NCI-H2196 treated with DMSO at 0.1 percent for 48 hours (cell line): Measurements from ENCODE around the gene NDUFAF8.

Experiments
- DNase-seq: peaks from one replicate; lab custom pipeline; 2025; ENCODE audit not compliant: unreplicated experiment; lab: John Stamatoyannopoulos, UW

Gene NDUFAF8, protein sequence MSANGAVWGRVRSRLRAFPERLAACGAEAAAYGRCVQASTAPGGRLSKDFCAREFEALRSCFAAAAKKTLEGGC

GRCh38 chr17:81238815-81239713, at the start of gene NDUFAF8, which contains the start of gene TEPSIN:
NDUFAF8 (plus strand) TSS chr17:81239318; CDS start chr17:81239364, 46 bp downstream.
TEPSIN (minus strand) TSS chr17:81239055; CDS start chr17:81239033, 22 bp downstream.
- peak; percentile 99 for DNase-seq

GRCh38 chr17:81189670-81190530, 49.2 kb upstream of the NDUFAF8 start:
- DNase-seq: no peak

- no peak for DNase-seq
Measured at GRCh38 chr17:81190591-81190990, 48.5 kb upstream of the NDUFAF8 start.

DNA sequence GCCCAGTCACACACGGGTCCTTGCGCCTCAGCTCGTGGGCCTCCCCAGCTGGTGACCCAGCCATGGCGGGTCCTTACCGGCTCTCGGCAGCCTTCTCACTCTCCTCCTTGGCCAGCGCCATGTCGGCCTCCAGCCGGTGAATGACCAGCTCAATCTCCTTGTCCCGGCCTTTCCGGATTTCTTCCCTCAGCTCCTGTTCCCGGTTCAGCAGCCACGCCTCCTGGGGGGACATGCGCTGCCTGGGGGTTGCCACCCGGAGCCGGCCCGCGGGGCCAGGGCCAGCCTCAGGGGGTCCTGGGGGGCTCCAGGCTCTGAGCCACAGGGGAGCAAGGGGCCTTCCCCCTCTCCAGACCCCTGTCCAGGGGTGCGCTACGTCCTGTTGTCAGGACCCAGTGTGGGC, 48.0 kb upstream of the NDUFAF8 start:
- no peak for DNase-seq

DNA sequence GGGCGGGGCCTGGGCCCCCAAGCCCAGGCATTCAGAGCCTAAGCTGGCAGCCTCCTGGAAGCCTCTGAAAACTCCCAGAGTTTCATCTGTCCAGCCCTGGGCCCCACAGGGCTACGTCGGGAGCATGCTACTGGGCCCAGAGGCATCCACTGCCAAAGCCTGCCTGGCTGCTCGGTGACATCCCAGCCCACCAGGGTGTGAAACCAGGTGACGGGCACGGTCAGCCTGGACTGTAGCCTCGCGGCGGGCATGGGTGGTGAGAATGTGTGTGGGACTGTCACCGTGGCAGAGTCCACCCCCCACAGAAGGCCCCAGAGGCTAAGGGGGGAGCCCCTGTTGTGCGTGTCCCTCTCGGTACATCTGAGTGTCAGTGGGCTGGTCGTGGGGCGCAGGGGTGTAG, 47.5 kb upstream of the NDUFAF8 start:
- DNase-seq: no peak

DNA sequence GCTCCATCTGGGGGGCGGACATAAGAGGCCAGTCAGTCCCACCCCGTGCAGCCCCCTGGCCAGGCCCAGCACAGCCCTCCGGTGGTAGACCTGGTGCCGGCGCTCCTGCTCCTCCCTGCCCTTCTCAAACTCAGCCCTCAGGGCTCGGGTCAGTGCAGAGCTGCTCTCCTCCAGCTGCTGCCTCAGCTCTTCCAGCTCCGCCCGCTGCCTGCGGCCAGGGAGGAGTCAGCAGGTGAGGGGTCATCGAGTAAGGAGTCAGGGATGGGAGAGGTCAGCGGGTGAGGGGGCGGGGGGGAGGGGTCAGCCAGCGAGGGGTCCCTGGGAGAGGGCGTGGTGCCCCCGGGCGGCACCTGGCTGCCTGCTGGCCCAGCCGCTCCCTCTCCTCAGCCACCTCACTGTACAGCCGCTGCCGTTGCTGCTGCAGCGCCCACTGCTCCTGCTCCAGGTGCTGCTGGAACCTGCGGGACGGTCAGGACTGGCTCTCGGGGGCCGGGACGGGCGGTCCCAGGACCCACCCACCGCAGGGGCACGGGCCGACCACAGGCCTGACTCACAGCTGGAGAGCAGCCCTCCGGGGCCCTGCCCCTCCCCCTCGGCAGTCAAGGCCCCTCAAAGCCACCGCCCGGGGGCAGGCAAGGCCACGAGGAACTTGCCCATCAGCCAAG, 46.6 kb upstream of the NDUFAF8 start:
- DNase-seq: no peak

DNA sequence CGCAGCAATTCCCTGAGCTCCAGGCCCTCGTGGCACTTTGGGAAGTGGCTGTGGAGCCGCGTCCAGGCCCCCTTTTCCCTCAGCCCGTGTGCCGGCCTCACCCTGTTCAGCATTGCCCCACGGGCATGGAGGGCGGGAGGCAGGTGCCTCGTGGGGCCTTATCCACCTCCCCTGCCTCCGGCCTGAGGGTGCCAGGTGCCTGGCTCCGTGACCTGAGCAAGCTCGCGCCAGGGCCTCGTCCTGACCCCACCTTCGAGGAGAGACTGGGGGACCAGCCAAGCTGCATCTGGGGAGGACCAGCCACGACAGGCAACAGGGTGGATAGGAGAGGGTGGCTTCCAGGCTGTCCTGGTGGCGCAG, 46.1 kb upstream of the NDUFAF8 start:
- no peak for DNase-seq

- no peak for DNase-seq
Measured at GRCh38 chr17:81193470-81194224, 45.5 kb upstream of the NDUFAF8 start.

GRCh38 chr17:81194225-81194760, 44.8 kb upstream of the NDUFAF8 start:
- no peak for DNase-seq

- DNase-seq: no peak
Measured at GRCh38 chr17:81194941-81195901, 43.9 kb upstream of the NDUFAF8 start.

DNA sequence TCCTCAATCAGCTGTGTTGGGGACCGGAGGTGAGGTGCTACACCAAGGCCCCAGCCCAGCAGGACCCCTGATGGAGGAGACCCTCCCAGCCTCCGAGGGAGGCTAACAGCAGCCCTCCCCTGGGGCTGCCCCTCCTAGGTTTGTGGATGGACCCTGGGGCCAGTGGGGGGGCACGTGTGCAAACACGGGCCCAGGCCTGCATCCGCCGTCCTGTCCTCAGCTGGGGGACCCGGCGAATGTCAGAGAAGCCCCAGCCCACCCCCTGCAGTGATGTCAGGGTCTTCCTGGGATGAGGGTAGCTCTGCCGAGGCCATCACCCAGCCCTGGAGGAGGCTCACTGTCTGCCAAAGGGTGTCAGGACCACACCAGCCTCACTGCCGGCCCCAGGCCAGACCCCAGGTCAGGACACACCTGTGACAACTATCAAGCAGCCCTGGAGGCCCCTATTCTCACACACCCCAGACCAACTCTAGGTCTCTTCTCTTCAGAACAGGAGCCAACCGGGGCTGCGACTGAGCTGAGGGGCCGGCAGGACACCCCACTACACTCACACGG, 43.1 kb upstream of the NDUFAF8 start:
- DNase-seq: no peak

DNA sequence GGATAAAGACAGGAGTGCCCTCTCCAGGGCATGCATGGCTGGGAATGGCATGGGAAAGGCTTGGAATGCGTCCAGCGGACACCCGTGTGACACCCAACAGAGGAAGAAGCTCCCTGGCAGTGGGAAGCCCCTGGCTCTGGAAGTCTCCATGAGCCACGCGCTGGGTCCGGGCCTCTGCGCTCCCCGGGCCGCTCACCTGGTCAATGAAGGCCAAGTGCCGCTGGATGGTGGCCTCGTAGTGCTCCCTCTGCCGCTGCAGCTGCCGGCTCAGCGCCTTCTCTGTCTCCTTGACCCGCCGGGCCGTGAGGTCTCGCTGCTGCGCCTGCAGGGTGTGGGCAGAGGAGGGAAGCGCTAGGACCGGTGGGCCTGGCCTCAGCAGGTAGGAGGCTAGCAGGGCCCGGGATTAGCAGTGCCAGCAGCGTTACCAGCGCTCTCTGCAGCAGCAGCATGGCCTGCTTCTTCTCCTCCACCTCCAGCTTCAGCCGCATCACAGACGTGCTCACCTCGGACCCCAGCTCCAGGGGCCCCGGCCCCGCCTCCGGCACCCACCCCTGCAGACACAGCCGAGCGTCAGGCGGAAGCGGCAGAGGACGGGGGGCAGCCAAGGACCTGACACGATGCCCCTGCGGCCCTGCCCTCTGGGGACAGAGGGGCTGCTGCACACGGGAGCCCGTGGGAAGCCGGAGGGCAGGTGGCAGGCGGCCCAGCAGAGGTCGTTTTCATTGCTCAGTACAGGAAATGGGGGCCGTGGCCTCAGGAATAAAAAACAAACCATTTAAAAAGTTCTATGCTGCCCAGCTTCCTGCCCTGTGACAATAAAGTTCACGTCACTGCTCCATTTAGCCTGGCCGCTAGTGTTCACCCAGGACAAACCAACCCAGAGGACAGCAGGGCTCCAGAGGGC, 42.4 kb upstream of the NDUFAF8 start:
- DNase-seq: no peak

DNA sequence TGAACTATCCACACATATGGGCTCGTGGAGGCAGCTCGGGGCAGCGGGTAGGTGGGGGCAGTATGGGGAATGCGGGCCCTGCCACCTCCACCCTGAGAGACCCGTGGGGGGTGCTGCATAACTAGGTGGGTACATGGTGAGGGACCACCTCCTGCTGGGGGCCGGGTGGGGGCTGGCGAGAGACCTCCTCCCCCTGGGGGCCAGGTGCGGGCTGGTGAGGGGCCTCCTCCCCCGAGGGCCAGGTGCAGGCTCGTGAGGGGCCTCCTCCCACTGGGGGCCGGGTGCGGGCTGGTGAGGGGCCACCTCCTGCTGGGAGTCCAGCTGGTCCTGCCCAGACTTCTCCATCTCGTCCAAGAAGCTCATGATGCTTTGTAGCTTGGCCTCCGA, 41.7 kb upstream of the NDUFAF8 start:
- DNase-seq: no peak

GRCh38 chr17:81197831-81198490, 41.2 kb upstream of the NDUFAF8 start:
- DNase-seq: no peak

DNA sequence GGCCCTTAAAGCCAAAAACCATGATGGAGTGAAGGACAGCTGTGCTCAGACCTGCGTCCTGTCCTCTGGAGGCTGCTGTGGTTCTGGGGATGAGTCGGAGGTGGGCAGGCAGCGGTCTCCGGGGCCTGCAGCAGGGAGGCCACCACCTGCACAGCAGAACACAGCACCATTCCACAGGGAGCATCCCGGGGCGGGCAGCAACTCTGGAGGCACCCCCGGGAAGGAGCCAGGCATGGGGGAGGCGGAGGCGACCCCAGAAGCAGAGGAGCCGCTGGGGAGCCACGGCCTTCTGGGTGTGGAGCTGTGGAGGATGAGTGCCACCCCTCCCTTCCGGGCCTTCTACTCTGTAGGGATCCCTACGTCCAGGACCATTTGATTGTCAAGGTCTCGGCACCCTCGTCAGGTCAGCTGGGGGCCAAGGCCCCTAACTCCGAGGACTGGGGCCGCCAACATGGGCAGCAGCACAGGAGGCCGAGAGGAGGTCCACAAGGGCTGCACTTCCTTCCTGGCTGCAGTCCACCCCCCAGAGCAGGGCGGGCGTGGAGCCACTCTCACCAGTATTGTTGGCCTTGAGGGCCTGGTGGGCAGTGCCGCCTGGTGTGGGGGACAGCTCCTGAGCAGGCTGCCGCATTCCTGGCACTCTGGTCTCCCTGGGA, 40.2 kb upstream of the NDUFAF8 start:
- DNase-seq: no peak

GRCh38 chr17:81199482-81199830, 39.7 kb upstream of the NDUFAF8 start:
- no peak for DNase-seq

GRCh38 chr17:81200201-81200600, 38.9 kb upstream of the NDUFAF8 start:
- DNase-seq: no peak
